A204.1 (cell line): ENCODE data around the gene SMYD4.
"Not testable (repeated sequence)": the region's sequence is repeated elsewhere in the genome, so short reads cannot be mapped to it uniquely, and the experiment has no call there.

Source experiments
- FAIRE-seq: peaks from 2 replicates; lab custom pipeline; 2012; peaks lifted over from hg19 to GRCh38; lab: Jason Lieb, UNC

Gene SMYD4

GRCh38 chr17:1753767-1754429 lies 75.8 kb downstream of the SMYD4 start:
- FAIRE-seq, result no peak

DNA sequence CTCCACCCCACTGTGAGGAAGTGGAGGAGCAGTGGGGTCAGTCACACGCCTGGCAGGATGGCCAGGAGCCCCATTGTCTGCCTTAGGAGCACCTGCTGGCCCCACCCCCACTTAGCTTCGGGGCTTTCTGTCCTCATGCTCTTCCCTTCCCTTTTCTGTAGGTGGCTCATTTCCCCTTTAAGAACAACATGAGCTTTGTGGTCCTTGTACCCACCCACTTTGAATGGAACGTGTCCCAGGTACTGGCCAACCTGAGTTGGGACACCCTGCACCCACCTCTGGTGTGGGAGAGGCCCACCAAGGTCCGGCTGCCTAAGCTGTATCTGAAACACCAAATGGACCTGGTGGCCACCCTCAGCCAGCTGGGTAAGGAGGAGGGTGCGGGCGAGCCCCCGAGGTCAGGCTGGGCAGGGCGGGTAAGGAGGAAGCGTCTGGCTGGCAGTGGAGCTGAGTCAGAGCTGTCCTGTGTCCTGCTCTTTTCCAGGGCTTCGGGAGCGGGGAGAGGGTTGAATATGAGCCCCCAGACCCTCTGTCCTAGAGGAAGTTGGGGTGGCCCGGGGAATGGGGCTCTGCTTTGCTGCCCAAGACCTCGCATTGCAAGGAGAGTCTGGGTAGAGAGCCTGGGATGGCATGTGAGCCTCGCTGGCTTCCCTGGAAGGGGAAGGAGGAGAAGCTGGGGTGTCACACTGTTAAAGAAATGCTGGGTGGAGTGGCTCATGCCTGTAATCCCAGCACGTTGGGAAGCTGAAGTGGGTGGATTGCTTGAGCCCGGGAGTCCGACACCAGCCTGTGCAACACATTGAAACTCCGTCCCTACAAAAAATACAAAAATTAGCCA lies 77.1 kb downstream of the SMYD4 start:
- FAIRE-seq, result no peak

DNA sequence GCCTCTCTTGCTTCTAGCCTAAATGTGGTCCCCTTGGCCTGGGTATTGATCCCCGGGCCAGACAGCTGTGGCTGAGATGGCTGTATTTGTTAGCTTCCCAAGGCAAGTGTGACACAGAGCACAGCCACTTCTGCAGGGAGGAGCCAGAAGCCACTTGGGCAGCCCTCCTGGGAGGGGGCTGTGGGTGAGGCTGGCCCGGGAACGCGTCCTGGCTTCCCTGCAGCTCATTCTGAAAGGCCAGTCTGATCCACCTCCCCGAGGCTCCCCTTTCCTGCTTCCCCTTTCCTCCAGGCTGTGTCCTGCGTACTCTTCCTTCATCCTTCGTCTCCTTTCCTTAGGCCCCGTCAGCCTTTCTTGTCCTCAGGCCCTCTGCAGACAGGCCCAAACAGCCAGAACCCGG lies 79.1 kb downstream of the SMYD4 start:
- FAIRE-seq, result no peak

- no peak for FAIRE-seq
Observed at GRCh38 chr17:1746975-1747543, 82.6 kb downstream of the SMYD4 start.

DNA sequence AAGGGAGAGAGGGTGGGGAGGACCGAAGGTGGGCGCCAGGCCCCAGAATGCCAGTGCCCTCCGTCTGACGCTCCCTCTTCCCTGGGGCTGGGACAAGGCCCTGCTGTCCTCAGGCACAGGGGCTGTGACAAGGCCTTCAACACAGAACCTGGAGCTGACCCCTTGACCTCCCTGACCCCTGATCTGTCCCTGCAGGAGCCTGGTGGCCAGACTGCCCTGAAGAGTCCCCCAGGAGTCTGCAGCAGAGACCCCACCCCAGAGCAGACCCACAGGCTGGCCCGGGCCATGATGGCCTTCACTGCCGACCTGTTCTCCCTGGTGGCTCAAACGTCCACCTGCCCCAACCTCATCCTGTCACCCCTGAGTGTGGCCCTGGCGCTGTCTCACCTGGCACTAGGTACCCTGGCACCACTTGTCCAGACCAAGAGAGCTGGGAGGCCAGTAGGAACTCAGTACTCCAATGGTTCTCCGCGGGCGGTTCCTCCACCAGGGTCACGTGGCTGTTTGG lies 84.1 kb downstream of the SMYD4 start:
- no peak for FAIRE-seq

DNA sequence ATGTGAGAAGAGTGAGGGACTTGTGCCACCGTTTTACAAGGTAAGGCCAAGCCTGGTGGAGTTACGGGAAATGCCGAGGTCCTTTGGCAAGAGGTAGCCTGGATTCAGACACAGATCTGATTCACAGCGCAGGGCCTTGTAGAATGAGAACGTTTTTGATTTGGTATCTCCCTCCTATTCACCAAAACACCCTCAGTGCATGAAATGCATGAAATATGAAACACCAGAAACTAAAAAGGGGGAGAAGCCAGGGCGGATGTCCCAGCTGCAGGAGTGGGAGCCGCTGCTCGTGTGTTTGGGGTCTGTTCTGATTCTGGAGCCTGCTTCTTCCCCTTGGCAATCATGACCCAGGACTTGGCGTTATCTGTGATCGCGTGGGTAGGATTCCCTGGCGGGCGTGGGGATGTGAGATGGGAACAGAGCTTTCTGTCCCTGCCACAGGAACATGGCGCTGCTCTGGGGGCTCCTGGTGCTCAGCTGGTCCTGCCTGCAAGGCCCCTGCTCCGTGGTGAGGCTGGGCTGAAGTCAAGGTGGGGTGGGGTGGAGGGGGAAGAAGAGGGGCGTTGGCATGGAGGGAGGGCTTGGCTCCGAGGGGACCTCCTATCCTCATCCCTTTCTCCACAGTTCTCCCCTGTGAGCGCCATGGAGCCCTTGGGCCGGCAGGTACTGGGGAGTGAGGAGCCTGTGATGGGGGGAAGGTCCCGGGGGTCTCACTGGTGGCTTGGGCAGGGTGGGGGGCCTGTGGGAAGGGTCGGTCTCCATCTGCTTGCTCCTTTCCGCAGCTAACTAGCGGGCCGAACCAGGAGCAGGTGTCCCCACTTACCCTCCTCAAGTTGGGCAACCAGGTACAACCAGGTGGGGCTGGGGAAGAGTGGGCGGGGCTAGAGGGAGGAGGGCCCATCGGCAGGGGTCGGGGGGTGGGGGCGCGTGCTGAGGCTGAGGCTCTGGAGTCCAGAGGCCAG lies 84.9 kb downstream of the SMYD4 start:
- no peak for FAIRE-seq

- FAIRE-seq, result no peak
Observed at GRCh38 chr17:1743088-1743439, 86.6 kb downstream of the SMYD4 start.

DNA sequence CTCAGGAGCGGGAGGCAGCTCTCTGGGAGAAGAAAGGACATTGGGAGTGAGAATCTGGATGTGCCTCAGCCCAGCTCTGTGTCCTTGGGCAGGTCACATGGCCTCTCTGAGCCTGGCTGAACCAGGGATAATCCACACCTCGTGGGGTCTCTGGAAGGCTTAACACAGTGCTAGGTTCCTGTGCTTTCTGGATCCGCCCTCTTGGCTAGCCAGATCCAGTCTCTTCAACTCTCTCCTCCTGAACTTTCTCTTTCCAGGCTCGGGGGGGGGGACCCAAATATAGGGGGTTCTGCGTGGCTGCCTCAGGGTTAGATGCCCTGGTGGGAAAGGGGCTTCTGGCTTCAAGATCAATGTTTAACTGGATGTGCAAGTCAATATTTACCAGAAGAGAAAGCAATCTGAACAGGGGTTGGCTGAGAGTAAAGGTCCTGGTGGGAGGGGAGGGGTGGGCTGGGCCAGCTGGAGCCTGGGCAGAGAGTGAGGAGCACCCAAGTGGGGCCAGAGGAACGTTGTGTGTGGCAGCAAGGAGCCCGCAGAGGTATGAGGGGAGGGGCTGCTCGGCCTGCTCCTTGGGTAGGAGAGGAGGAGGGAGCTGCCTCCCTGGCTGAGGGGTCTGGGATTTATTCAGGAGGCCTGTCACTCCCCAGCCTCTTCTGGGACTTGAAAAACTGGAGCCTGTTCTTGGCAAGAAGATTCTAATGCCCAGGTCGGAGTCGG lies 87.2 kb downstream of the SMYD4 start, which contains the start of gene SERPINF2:
Gene SERPINF2 (plus strand): TSS at position 501 of the 717 bp plus-strand sequence. CDS start 2,125 bp downstream, outside the sequence.
- no peak for FAIRE-seq

- FAIRE-seq, result not testable (repeated sequence)
Observed at GRCh38 chr17:1741899-1742298, 87.8 kb downstream of the SMYD4 start.

DNA sequence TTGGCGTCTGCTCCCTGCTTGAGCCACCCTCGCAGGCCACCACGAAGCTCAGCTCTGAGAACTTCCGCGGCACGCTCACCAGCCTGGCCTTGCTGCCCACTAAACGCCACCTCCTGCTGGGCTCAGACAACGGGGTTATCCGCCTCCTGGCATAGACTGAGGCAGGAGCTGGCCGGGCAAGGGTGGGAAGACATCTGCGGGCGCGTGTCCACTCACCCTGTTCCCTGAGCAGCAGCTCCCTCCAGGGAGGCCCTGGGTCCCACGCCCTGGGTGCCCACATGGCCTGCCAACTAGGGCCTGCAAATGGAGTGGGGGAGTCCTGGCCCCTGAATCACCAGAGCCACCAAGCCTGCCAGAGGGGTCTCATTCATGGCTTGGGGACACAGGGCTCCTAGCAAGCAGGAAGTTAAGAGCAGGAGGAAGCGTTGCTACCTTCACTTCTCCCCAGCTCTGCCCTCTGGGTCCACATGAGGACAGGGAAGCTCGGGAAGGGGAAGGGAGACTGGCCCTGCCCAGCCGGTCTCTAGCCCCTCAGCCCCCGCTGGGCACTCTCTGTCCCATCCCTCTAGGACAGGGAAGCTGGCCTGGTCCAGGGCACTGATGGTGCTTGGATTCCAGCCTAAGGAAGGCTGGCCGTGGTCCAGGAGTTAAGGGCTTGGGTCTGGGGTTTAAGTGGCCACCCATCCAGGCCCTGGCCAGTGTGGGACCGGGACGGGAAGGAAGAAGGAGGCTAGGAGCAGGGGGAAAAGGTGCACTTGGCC lies 92.0 kb downstream of the SMYD4 start:
- no peak for FAIRE-seq

DNA sequence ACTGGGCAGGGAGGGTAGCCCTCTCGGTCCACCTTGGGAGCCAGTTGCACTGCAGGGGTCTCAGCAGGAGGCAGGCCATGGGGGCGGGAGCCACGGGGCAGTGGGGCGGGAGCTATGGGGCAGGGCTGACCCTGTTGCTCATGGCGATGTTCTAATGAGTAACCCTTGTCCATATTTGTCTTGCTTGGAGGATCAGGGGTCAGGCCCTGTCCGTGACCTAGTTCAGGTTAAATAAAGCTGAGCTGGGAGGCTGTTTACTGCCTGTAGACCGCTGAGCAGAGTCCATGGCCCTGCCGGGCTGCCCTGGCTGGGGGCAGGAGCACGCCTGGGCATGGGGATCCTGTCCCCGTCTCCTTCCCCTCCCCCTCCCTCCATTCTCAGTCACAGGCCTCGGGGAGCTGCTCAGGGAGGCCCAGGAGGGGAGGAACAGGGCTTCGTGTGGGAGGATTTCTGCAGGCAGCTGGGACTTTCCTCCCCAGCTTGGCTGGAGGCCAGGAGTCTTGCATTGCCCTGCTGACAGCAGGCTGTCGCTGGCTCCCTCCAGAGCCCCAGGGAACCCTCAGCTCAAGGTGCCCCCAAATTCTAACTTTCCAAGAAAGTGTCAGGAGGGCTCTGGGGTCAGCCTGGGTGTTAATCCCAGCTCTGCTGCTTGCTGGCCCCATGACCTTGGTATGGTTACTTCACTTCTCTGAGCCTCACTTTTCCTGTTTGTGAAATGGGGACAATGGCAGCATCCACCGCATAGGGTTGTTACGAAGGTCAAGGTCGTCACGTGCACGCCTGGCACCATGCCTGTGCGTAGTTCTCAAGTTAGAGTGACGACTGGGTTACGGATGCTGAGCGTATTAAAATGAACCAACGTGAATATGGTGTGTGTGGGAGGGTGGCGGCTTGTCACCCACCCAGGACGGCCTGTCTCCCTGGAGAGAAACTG lies 93.1 kb downstream of the SMYD4 start:
- FAIRE-seq, result no peak

GRCh38 chr17:1735834-1736347 lies 93.8 kb downstream of the SMYD4 start:
- FAIRE-seq, result no peak

GRCh38 chr17:1735418-1735817 lies 94.3 kb downstream of the SMYD4 start:
- FAIRE-seq, result no peak

GRCh38 chr17:1733759-1734158 lies 95.9 kb downstream of the SMYD4 start:
- no peak for FAIRE-seq

- FAIRE-seq, result no peak
Observed at GRCh38 chr17:1732833-1733321, 96.8 kb downstream of the SMYD4 start.

- FAIRE-seq, result no peak
Observed at GRCh38 chr17:1732241-1732832, 97.4 kb downstream of the SMYD4 start.

DNA sequence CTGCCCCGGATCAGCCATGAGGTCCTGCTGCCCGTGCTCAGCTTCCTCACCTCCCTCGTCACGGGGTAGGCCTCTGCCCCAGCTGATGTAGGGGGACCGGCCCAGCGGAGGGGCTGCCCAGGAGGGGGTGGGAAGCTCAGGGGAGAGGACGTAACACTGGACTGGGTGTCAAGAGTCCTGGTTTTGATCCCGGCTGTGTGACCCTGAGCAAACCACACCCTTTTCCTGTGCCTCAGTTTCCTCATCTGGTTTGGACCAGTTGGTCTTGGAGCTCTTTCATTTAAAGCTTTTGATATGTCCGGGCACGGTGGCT lies 98.6 kb downstream of the SMYD4 start:
- FAIRE-seq, result no peak

DNA sequence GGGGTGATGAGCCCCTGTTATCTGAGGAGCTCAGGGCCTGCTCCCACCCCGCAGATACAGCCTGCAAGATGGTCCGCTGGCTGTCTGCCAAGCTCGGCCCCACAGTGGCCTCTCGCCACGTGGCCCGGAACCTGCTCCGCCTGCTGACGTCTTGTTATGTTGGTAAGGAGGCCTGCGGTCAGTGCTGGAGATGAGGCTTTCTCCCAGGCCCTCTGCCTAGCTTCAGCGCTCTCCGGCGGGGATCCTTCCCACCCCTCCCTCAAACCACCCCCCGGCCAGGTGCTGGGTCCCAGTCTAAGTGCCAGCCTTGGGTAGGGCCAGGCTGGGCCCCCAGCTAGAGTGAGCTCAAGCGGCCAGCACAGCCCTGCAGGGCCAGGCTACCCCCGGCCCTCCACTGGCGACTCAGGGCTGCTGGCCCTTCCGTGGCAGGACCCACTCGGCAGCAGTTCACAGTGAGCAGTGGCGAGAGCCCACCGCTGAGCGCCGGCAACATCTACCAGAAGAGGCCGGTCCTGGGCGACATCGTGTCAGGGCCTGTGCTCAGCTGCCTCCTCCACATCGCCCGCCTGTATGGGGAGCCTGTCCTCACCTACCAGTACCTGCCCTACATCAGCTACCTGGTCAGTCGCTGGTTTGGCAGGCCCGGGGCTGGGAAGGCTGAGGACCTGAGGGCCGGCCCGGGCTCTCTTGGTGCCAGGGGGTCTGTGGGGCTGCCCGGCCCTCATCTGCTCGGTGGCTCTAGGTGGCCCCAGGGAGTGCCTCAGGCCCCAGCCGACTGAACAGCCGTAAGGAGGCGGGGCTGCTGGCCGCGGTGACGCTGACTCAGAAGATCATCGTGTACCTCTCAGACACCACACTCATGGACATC lies 99.1 kb downstream of the SMYD4 start:
- no peak for FAIRE-seq
